NCI-H446 (cell line): Measurements from ENCODE around the gene FBXO2.
A peak's percentile ranks its signal among the peaks of the same experiment; 100 is the strongest.
"Not testable (repeated sequence)": the region's sequence is repeated elsewhere in the genome, so short reads cannot be mapped to it uniquely, and the experiment has no call there.

ENCODE experiments used
- DNase-seq, 2 experiments: peaks; one replicate each; lab custom pipeline; 2025; lab: John Stamatoyannopoulos, UW

Gene FBXO2

DNA sequence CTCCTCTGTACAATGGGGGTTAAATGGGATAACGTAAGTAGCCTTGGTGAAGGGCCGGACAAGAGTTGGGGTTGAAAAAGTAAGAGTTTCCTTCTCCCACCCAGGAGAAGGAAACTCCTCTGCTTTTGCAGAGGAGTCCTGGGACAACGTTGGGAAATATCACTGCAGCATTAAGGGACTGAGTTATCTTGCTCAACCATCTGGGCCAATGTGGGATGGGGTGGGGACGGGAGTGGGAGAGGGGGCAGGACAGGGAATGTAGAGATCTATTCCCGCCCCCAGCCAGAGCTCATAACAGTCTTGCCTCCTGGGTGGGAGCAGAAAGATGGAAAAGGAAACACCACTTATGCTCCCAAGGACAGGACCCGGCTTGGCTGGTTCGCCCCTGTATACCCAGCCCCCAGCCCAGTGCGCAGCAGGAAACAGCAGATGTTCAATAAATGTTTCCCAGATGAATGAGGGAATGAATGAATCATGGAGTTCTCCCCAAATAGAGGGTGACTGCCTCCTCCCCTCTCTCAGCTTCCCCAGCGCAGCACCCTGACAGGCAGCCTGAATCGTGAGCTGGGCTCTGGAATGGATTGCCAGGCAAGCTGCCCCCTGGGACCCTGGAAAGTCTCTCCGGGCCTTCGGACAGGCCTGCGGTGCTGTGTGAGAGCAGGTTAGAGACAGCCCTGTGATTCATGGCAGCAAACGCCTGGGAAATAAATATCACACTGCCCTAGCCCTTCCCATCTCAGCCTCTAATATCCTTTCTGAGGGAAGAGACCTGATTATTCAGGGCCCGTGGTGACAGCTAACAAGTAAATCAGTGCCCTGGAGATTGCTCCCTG, 24.8 kb downstream of the FBXO2 start:
- peak in 1 of 2 experiments; percentile 35 for DNase-seq

GRCh38 chr1:11628767-11629166, 25.5 kb downstream of the FBXO2 start:
- no peak for DNase-seq

GRCh38 chr1:11626551-11626950, 27.7 kb downstream of the FBXO2 start:
- DNase-seq = no peak

DNA sequence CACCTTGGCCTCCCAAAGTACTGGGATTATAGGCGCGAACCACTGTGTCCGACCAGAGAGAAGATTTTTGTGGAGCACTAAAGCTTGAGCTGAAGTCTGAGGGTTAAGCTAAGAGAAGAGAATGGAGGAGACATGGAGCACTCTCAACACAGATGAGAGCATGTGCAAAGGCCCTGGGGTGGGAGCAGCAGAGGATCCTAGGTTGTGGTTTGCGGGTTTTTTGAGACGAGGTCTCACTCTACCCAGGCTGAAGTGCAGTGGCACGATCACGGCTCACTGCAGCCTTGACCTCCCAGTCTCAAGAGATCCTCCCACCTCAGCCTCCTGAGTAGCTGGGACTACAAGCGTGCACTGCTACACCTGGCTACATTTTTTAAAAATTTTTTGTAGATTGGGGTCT, 30.5 kb downstream of the FBXO2 start:
- no peak for DNase-seq

DNA sequence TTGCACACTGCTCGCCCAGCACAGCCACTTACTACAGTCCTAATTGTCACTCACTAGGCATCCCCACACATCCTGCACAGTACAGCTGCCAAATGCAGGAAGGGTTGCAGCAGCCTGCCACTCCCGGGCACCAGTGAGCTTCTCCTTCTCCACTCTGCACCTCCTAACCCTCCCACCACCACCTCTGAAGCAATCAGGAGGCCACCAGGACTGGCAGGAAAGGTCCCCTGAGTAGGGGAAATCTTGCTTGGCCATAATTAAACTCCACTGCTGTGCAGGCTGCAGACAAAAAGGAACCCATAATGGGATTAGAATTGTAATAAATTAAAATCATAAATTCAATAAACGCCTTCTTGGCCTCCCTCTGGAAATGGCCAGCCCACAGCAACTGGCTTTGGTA, 31.8 kb downstream of the FBXO2 start:
- DNase-seq = no peak

GRCh38 chr1:11620924-11621323, 33.3 kb downstream of the FBXO2 start:
- DNase-seq = no peak

DNA sequence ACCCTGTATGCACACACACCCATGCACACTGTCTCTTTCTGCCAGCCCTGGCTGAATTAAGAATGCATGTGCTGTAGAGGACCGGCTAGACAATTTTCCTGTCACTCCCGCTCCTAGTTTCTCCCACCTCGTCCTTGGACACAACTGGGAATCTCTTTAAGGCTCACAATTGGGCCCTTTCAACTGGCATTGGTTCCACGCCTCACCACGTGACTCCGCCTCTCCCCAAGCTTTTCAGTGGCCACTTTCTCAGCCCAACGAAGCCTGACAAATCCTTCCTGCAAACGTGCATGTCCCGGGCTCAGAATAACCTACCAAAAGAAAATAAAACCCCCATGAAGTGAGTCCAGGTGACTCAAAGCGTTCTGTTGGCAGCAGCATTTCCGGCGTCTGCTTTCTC, 33.8 kb downstream of the FBXO2 start:
- DNase-seq = no peak

GRCh38 chr1:11617741-11618140, 36.5 kb downstream of the FBXO2 start:
- no peak for DNase-seq

- DNase-seq = peak; percentile 78 to 93
These were observed 36.9 kb downstream of the FBXO2 start for GRCh38 chr1:11617314-11617713.

GRCh38 chr1:11616766-11617165, 37.5 kb downstream of the FBXO2 start:
- DNase-seq = no peak

DNA sequence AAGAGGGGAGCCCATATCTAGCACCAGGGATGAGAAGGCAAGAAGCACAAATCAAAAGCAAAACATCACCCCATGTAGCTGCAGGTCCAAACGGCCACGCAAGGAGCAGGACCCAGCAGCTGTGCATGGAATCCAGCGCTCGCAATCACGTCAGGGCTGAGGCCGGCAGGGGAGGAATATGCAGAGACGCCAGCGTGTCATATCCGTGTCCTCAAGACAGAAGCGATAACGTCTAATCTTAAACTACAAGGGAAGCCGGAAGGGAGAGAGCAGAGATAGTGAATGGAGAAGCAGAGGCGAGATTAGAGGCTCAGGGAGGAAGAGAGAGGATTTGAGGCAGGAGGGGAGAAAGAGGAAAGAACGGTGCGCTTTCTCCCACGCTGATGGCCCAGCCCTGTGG, 39.1 kb downstream of the FBXO2 start:
- DNase-seq = no peak

- no peak for DNase-seq
These were observed 40.9 kb downstream of the FBXO2 start for GRCh38 chr1:11613347-11613746.

- no peak for DNase-seq
These were observed 42.4 kb downstream of the FBXO2 start for GRCh38 chr1:11611638-11612327.

- DNase-seq = peak in 1 of 2 experiments; percentile 17
These were observed 43.5 kb downstream of the FBXO2 start for GRCh38 chr1:11610629-11611180.

DNA sequence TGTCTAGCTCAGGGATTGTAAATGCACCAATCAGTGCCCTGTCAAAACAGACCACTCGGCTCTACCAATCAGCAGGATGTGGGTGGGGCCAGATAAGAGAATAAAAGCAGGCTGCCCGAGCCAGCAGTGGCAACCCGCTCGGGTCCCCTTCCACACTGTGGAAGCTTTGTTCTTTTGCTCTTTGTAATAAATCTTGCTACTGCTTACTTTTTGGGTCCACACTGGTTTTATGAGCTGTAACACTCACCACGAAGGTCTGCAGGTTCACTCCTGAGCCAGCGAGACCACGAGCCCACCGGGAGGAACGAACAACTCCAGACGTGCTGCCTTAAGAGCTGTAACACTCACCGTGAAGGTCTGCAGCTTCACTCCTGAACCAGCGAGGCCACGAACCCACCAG, 44.9 kb downstream of the FBXO2 start:
- not testable (repeated sequence) for DNase-seq

GRCh38 chr1:11608596-11609130, 45.6 kb downstream of the FBXO2 start:
- not testable (repeated sequence) for DNase-seq

DNA sequence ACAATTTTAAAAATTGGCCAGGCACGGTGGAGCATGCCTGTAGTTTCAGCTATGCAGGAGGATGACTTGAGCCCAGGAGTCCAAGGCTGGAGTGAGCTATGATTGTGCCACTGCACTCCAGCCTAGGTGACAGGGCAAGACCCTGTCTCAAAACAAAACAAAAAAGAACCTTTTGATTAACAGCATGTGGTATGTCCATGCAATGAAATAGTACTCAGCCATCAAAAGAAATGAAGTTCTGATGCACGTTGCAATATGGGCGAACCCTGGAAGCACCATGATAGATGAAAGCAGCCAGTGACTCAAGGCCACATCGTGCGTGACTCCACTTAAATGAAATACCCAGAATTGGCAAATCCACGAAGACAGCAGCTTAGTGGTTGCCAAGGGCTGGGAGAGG, 47.5 kb downstream of the FBXO2 start:
- DNase-seq = no peak

DNA sequence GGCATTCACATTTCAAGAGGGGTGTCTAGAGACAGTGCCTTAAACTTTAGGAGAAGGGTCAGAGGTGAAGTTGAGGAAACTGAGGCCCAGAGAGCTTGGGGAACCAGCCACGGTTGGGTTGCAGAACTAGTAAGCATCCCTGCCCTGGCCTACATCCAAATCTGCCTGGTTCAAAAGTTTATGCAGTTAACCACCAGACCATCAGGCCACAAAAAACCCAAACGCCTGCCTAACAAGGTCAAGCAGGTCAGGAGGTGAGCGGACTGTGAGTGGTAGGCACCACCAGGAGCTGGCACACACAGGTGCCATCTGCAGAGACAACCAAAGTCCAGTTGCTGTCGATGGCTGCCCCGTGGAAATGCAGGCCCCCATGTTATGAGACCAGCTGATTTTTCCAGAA, 51.2 kb downstream of the FBXO2 start:
- no peak for DNase-seq

GRCh38 chr1:11602424-11602823, 51.8 kb downstream of the FBXO2 start:
- no peak for DNase-seq

DNA sequence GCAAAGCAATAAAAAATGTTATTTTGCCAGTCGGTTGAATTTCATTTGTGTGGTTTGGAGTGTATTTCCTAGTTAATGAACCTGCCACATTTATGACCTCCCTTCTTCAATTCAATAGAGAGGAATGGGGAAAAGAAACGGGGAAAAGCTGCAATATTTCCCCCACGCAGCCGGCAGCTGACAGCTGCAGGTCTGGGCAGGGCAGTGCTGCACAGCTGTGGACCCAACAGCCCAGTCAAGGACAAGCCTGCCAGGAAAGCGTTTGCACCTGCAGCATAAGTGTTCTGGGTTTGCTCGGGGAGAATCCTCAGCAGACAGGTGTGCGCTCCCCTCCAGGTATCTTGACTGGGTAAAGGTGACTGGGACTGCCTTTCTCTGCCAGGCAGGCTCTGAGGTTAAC, 53.4 kb downstream of the FBXO2 start:
- DNase-seq = no peak

- DNase-seq = no peak
These were observed 54.2 kb downstream of the FBXO2 start for GRCh38 chr1:11599891-11600576.

- DNase-seq = no peak
These were observed 55.8 kb downstream of the FBXO2 start for GRCh38 chr1:11598461-11598860.
